HG03565 (cell line): ENCODE measurements around the gene SEMA3E.
"Not testable (repeated sequence)": the region's sequence is repeated elsewhere in the genome, so short reads cannot be mapped to it uniquely, and the experiment has no call there.

ENCODE experiments used
- ATAC-seq: cut with Tn5 transposase; IDR thresholded peaks from one replicate; pipeline ENCODE4 v1.9.1; 2021; ENCODE audit warnings: mild to moderate bottlenecking, moderate library complexity; ENCODE audit not compliant: unreplicated experiment

Gene SEMA3E

DNA sequence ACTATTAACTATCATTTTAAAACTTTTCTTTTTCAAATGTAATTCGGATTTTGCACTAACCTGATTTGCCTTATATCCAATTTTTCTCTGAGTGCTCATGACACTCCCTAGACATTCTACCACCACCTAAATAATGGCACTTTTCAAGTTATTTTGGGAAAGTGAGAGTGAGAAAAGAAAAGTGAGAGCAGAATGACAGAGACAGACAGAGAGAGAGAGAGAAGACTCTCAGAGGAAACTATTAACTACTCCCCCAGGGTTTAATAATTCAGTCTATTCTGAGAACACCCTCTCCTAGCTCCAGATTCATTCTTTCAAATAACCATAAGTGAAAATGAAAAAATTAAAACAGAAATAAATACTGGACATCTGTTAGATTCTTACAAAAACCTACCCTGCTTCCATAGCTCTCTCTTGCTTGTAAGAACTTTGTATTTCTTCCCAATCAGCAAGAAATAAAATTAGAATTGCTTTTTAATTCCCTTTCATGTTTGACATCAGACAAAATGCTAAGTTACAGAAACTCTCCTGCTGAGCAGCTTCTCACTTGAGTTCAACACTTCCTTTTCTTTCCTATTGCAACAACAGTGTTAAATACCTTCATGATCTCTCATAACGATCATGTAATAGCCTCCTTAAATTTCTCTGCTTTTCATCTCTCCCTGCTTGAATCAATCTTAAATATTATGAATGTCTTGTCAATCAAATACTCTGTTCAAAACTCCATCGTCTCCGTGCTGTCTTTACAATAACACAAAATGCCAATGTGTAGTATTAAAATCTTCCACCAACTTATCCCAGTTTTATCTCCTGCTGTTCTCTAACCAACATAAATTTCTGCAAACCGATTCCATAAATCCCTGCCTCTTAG is 191.7 kb downstream of the SEMA3E start:
- peak; percentile 45 for ATAC-seq

DNA sequence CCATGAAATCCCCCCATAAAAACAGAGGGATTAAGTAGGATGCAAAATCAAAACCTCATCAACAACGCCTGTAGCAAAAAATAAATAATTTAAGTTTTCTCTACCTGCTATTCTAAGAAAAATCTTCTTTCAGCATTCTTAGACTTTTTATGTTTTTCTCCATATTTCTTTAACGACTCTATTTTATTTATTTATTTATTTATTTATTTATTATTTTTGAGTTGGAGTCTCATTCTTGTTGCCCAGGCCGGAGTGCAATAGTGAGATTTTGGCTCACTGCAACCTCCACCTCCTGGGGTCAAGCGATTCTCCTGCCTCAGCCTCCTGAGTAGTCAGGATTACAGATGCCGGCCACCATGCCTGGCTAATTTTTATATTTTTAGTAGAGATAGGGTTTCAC is 192.5 kb downstream of the SEMA3E start:
- no peak for ATAC-seq

DNA sequence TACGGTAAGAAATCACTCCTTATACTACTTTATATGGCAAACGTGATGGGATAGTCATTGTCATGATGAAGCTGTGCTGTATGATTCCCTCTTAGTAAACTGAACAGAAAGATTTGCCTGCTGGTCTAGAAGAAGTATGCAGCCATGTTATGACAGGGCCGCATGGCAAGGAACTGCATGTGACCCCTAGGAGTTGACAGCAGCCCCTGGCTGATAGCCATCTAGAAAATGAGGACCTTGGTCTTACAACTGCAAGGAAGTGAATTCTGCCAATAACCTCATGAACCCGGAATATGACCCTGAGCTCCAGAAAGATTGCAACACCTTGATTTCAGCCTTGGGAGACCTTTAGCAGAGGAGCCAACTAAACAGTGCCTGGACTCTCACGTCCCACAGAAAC is 193.3 kb downstream of the SEMA3E start:
- no peak for ATAC-seq

DNA sequence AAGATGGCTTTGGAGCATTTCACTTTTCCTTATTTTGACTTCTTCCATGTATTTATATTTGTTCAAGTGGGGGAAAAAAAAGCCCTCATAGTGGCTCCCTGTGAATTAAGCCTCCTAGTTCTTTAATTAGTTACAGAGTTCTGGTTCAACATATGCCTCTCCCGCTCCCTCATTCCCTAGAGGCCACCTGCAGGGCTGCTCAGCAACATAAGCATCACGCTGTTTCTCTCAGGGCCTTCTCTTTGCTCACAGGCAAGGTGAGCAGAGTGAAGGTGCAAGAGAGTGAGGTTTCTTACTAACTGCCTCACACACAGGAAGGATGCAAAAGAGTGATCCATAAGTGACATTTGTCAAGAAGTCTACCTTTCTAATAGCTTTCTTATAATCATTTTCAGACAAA is 196.7 kb downstream of the SEMA3E start:
- ATAC-seq, result no peak

DNA sequence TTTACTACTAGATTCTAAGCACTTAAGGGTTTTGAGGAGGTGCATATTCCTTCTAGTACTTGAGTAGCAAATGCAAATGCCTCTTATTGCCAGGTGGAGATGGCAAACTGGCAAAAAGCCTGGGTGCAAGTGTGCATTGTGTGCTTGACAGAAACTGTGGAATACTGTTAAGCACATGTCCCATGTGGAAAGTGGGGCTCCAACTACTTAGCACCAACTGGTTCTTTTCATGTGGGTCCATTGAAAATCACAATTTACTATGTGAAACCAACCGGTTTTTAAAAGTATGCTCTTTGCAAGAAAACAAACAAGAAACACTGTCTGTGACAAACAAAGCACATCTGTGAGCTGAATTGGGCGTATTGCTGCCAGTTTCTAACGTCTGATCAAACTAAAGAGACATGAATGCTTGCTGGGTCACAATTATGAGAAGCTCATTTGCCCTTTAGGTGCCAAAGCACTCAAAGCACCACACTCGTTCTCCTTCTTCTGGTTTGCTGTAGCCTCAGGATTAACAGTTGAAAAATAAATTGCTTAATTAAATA is 197.4 kb downstream of the SEMA3E start:
- ATAC-seq, result no peak

DNA sequence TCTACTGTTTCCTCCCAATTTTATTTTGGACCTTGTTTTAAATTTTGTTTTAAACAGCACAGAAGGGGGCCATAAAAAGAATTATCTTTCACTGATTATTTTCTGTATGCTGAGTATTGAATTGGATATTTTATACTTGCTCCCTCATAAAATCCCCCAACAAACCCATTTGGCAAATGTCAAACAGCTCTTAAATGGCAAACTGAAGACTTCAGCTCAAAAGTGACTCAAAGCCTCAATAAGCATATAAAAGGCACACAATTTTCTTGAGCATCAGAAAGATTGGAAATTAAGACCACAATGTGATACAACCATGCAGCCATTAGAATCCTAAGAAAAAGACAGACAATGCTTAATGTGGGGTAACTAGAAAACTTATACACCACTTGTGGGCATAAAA is 199.2 kb downstream of the SEMA3E start:
- ATAC-seq, result no peak

DNA sequence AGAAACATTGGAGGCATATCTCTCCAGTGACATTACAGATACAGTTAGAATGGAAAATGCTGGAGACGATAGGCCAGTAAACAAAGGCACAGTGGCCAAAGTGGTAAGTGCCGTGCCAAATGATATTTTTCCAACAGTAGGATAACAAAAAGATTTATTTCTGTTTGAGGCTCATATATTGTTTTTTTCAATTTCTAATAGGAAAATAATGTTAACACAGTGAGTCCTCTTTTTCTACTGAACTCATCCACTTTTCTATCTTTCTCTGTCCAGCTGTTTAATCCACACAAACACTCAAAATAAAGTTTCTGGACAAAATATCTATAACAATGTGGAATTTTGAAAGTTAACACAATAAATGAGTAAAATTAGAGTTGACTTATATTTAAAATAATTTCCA is 201.3 kb downstream of the SEMA3E start:
- no peak for ATAC-seq

DNA sequence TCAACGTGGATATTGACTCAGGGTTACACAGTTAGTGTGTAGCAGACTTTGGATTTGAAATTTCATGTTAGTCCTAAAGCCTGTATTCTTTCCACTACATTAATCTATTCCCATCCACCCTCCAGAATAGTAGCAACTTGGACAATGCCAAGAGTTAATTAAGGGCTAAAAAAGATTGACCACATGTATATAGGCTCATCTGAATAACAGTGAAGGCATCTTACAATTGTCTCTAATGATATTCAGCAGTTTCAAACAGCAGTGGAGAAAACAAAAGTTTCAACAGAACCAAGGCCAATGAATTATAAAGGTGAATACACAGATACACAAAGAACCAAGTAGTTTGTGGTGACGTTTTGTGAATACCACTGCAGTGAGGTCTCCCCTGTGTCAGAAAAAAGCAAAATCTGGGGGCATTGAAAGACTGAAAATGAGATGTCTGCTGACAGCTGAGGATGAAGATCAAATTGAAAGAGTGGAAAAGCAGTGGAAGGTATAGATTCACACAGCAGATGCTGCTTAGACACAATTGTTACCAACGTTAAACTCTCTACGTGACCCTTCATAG is 202.8 kb downstream of the SEMA3E start:
- ATAC-seq, result no peak

DNA sequence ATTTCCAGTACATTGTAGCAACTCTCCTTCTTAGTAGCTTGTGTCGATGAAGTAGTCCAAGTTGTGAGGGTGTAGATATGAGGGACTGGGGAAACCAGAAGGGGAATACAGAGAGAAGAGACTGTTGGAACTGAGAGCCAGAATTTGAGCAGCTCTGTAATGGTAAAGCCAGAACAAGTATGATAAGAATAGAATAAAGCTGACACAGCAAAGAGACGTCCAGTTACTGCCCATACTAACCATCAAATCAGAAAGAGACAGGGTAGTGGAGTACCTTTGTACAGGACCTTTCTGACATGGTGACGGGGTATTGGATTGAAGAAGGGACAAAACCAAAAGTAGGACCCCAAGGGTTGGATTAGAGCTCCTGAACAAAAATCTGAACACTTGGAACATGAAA is 206.0 kb downstream of the SEMA3E start:
- no peak for ATAC-seq

DNA sequence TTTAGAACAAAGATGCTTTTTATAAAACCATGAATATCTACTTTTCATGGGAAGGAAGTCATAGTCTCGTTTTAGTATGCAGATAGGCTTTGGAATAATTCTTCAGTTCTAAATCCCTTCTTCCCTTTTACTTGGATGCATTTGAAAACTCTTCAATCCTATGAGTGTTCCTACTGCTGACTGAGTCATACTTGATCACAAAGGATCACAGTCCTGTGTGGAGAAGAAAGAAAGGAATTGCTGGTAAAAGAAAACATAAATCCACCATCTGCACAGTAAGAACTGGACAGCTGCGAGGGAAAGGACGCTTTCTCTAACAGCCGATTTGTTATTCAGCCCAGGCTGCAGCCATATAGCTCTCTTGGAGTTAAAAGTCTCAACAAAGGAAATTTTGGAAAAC is 209.9 kb downstream of the SEMA3E start:
- no peak for ATAC-seq

DNA sequence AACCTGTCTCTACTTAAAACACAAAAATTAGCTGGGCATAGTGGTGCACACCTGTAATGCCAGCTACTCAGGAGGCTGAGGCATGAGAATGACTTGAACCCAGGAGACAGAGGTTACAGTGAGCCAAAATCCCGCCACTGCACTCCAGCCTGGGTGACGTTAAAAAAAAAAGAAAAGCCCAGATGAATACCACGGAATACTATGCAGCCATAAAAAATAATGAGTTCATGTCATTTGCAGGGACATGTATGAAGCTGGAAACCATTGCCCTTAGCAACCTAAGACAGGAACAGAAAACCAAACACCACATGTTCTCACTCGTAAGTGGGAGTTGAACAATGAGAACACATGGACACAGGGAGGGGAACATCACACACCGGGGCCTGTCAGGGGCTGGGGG is 218.7 kb downstream of the SEMA3E start:
- ATAC-seq, result not testable (repeated sequence)

DNA sequence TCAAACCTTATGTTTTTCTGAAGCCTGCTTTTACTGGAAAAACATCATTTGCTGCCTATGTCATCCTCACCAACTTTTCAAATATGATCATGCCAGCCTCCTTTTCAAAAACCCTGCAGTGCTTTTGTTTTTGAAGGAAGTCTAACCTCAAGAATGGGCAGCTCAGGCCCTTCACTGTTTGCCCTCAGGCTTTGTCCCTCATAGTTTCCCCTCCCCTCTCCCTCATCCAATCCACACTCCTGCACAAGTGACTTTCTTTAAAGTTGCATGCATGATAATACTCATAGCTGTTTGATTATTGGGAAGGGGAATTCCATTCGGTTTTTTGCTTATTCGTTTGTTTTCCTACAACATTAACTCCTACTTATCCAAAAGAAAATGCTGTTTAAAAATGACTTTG is 219.4 kb downstream of the SEMA3E start:
- no peak for ATAC-seq

DNA sequence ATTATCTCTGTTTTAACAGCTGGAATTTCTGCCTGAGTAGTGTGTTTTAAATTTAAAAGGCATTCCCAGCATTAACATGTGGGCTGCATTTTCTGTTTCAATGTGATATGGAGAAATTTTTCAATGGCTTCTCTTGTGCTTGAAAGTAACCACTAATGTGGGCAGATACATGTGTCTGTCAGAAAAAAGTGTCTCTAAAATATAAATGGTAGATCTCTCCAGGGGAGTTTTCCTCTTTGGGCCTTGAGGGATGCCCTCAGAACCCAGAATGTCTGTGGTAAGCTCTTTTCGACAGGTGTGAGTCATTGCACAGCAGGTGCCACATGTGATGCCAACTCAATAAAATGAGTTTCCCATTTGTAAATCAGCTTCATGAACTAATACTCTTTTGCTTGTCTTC is 221.1 kb downstream of the SEMA3E start:
- no peak for ATAC-seq

DNA sequence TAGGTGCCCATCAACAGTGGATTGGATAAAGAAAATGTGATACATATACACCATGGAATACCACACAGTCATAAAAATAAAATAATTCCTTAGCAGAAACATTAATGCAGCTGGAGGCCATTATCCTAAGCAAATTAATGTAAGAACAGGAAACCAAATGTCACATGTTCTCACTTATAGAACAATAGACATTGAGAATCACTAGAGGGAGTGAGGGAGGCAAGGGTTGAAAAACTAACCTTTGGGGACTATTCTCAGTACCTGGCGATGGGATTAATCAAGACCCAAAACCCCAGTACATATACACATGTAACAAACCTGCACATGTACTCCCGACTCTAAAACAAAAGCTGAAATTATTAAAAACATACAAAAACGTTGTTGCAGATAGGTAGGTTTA is 222.6 kb downstream of the SEMA3E start:
- no peak for ATAC-seq

DNA sequence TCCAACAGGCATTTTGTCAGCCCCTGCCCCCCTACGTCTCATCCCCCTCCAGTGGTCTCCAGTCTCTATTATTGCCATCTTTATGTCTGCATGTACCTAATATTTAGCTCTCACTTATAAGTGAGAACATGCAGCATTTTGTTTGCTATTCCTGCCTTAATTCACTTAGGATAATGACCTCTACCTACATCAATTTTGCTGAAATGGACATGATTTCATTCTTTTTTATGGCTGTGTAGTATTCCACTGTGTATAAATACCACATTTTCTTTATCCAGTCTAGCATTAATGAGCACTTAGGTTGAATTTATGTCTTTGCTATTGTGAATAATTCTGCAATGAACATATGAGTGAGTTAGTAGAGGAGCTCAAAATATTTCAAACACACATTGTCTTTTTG is 229.9 kb downstream of the SEMA3E start:
- ATAC-seq, result no peak

DNA sequence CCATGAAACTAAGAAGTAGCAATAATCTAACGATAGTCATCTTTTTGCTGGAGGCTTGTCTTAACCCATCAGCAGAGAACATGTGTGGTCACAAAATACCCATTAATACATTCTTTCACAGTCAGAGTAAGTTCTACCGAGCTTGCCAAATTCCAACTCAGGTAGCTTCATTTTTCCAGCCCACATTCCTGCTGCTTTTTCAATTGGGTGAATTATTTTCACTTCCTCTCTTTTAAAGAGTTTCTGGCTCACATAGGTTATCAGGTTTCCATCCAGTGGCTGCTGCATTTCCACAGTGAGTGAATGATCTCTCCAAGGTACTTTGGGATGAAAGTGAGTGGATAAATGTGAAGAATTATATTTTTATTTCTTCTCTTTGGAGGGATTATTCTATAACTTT is 233.1 kb downstream of the SEMA3E start:
- no peak for ATAC-seq

DNA sequence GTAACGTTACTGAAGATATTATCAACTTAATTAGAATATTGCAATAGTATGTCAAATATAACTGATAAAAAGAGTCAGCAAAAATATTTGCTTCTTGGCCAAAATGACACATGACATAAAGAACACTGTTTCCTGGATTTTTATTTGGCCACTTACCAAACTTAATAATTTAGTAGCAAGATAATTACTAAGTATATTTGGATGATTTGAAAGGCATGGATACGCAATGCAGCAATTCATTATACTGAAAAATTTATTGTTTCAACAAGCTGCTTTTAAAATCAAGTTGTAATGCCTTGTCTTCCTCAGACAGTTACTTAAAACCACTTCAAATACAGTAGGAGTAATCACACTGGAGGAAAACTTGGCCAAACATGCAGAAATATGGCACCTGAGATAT is 234.0 kb downstream of the SEMA3E start:
- no peak for ATAC-seq

DNA sequence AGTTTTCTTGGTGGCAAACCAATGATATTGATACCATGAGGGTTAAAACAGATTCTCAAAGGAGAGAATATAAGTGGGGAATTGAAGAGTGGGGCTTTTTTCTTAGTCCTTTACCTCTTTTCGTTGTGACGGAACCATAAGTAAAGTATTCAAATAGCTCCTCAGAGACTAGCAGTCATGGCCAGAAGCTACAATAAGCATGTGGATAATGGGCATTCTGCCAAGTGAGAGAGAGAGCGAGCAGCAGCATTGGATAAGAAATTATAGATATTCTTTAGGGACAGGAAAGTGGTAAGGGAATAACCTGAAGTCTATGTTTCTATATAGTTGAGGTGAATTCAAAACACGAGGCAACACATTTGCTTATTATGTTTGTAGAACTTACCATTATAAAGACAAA is 235.1 kb downstream of the SEMA3E start:
- no peak for ATAC-seq

DNA sequence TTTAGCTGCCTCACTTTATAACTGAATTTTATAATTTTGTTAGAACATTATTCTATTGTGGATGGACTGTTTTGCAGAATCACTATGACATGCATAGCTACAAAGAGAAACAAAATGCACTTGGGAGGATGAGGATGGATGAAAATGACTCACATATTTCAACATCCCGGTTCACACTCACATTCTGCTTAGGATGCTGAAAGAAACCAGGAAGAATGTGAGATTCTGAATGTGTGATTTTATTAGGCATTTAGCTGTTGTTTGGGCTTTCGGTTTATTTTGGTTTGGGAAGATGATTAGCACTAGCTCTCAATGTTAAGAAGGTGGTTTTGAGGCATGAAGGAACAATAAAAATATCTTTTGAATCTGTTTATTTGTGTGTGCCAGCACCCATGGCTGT is 235.5 kb downstream of the SEMA3E start:
- ATAC-seq, result no peak

DNA sequence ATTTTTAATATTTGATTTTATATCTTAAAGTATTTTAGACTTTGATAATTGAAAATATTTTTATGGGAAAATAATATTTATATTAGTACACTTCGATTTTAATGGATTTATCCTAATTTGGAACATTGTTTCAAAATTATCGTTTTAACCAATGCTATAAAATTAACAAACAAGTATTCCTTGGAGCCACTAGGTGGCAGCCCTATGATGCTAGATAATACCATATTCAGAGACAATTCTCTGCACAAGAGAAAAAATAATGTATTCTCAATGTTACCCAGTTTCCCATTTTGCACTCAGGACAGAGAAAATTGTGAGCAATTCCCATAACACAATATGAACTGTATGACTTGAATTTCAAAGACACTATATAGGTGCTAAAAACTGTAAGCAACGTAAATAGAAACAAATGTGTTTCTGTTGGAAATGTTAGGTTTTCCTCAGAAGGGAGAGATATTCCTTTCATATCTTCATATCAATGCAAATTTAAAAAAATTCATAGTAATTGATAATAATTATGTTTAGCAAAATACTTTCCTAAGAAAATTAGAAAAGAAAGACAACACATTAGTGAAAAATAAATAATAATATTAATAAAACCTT is 237.8 kb downstream of the SEMA3E start:
- peak; percentile 69 for ATAC-seq

DNA sequence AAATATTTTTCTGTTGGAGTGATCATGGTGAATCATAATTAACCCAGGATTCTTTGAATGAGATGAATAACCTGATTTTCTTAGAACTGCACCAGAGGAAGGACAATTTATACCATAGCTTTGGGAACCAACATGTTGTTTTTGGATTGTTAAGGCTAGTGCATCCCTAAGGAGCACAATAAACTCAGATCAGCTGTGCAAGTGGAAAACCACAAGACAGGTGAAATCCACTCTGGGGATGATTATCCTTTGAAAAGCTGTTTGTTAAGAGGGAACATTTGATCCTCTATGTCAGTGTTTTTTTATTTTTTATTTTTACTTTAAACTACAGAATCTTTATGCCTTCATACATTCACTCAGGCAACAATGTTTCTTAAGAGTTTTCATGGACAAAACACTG is 254.2 kb downstream of the SEMA3E start:
- ATAC-seq, result no peak

DNA sequence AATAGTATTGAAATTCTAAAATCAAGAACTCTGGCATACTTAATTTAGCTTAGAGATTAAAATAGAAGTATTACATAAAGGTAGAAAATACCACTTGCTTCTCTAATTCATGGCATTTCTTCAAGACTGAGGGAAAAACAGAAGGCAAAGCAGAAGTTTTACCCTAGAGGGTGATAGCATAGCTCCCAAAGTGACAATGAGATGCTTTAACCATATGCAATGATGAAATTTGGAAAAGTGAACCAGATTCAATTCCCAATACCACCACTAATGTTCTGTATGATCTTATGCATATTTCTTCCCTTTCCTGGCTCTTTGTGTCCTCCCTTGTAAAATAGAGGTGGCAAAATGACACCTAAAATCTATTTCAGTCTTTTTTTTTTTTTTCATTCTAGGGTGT is 260.5 kb downstream of the SEMA3E start:
- ATAC-seq, result no peak
